ENCODE measurements around the gene SAMSN1.
"Not testable (repeated sequence)": the region's sequence is repeated elsewhere in the genome, so short reads cannot be mapped to it uniquely, and the experiment has no call there.

SAMSN1 gene

GRCh38 chr21:14527696-14528652 lies 18.1 kb downstream of the SAMSN1 start:
- no peak for DNase-seq

DNA sequence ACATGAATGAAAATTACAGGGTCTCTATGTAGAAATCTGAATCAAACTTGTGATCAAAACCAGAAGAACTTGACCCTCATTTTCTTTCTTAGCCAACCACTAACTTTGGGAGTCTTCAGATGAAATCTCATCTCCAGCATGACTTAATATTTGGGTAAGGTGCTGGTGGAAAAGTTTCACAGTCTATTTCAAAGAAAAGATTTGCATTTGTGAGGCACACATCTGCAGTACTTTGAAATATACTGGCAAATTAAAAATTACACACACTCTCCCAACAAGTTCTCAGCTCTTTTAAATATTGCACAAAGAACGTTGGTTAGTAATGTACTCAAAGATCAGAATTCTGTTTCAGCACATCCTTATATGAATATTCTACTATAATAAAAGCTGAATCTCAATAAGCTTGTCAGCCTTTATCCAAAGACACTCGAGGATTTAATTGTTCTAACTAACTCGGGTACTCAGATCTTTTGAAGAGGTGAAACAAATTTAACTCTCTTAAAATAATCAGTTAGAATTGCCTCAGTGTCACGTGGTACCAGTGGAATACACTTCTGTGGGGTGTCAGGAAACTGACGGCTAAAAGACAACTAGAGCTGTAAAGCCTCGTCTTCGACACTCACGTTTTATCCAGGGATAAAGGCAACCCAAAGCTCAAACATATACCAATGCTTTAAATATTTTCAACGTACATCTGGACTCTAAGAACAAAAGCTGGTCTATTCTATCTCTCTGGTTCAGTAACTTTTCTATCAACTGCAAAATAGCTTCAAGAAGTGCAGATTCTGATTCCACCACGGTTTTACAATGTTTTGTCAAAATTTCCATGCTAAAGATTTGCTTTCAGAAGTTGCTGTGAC lies 19.0 kb downstream of the SAMSN1 start:
- DNase-seq, result no peak

DNA sequence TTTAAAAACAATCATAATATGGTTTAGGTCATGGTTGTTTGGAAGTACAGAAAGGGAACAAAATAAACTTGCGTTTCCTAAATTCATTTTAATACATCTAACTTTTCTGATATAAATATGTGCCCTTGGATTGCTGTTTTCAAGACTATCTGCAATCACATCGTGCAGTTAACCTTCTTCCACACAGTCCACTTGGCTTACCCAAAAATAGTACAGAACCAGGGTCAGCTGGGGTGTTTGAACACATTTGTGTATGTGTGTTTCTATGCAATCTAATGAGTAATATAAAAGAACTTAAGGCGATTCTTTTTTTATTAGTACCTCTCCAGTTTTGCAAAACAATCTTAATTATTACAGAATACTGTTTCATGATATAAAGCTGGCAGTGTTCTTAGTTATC lies 19.9 kb downstream of the SAMSN1 start:
- DNase-seq, result no peak

GRCh38 chr21:14523234-14523633 lies 22.9 kb downstream of the SAMSN1 start:
- DNase-seq, result no peak

DNA sequence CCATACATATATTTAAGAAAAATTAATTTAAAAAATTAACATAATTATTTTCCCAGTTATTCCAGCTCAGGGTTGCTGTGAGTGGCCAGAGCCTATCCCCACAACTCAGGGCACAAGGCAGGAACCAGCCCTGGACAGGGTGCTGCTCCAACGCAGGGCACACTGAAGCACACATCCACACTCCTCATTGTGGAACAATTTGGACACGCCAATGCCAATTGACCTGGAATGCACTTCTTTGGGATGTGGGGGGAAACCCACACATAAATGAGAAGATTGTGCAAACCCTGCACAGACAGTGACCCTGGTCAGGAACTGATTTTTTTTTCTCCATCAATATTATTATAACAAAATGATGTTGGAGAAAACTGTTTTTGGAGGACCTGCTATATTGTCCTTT lies 23.4 kb downstream of the SAMSN1 start:
- DNase-seq, result no peak

- DNase-seq, result no peak
Observed at GRCh38 chr21:14520535-14520934, 25.6 kb downstream of the SAMSN1 start.

DNA sequence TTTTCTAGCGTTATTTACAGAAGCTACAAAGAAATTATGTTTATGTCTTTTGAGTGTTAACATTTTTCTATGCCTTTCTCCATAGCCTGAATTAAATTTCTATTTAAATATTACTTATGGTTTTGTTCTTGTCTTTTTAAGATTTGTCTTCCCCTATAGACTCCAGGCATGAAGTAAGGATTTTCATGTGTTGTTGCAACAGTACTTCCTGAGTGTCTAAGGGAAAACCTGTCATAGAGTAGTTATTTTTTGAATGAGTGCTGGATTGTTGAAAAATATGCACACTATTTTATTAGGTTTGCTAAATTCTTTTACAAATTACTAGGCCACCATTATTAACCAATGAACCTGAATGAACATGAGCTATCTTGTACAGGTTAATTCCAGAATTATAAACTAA lies 27.1 kb downstream of the SAMSN1 start:
- no peak for DNase-seq

DNA sequence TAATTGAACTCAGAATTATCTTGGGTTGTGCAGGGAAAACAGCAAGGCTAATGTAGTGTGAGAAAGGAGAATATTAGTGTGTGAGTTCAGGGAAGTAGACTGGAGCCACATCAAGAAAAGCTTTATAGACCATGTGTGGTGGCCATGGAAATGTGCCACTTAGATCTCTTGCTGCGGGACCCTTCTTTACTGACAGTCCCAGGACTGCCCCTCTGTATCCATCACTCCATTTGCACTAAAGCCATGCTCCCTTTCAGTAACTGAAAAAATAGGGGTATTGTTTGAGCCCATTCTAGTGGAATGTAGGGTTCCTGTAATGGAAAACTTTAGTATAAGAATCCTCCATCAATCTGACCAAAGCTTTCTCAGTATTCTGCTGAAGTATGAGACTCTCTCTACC lies 32.3 kb downstream of the SAMSN1 start:
- DNase-seq, result no peak

DNA sequence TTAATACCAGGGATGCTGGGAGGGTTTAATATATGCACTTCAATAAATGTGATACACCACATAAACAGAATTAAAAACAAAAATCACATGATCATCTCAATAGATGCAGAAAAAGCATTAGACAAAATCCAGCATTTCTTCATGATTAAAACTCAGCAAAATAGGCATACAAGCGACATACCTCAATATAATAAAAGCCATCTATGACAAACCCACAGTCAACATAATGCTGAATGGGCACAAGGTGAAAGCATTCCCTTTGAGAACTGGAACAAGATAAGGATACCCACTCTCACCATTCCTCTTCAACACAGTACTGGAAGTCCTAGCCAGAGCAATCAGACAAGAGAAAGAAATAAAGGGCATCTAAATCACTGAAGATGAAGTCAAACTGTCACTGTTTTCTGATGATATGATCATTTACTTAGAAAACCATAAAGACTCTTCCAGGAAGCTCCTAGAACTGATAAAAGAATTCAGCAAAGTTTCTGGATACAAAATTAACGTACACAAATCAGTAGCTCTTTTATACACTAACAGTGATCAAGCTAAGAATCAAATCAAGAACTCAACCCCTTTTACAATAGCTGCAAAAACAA lies 39.2 kb downstream of the SAMSN1 start:
- DNase-seq, result not testable (repeated sequence)

- DNase-seq, result no peak
Observed at GRCh38 chr21:14500873-14501272, 45.2 kb downstream of the SAMSN1 start.

DNA sequence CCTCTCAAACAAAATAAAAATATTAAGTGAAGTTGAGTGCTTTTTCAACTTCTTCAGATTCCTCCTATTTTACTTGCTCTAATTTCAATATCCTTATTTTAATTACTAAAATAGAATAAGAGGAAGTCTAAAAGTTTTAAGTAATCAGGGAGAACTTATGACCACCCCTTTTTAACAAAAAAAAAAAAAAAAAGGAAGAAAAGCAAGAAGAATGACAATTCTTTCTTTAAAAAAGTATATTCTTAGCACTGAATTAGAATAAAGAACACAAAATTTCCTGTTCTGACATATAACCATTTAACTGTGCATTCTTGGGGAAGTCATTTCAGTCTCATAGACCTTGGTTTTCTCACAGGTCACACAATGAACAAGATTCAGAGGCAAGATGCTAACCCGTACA lies 46.8 kb downstream of the SAMSN1 start:
- DNase-seq, result no peak

DNA sequence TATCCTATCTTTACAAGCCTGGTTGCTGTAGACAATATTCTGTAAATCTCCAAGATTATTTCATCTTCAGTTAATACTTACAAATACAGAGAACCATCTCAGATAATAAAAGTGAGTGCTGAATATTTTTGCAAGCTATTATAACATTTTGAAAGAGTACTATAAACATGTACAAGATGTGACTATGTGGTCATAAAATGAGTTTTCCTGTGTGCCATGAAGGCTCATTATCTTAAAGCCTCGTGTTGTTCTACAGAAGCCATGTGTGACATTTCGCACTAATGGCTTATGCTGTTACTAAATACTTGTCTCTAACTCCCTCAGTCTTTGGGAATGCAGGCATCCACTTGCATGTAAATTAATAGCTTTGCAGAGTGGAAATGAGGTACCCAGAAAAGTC lies 48.3 kb downstream of the SAMSN1 start:
- no peak for DNase-seq

DNA sequence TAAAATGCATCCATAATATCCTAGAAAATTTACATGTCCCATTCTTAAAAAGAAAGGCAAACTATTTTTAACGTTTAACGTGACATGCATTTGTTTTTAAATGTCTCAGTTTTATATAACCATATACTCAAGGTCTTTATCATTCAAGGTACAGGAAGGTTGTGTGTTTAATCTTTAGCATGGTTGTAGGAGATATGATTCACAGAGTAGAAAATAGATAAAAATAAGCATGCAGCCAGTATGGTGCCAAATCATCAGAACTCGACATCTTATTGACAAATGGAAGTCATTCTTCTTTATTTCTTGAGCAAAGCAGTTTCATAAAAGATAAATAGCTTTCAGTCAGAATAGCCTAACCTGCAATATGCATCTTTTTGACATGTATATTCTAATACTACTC lies 51.0 kb downstream of the SAMSN1 start:
- DNase-seq, result no peak

GRCh38 chr21:14494181-14494580 lies 51.9 kb downstream of the SAMSN1 start:
- DNase-seq, result not testable (repeated sequence)

- DNase-seq, result no peak
Observed at GRCh38 chr21:14493731-14494130, 52.4 kb downstream of the SAMSN1 start.

GRCh38 chr21:14492931-14493330 lies 53.2 kb downstream of the SAMSN1 start:
- no peak for DNase-seq

DNA sequence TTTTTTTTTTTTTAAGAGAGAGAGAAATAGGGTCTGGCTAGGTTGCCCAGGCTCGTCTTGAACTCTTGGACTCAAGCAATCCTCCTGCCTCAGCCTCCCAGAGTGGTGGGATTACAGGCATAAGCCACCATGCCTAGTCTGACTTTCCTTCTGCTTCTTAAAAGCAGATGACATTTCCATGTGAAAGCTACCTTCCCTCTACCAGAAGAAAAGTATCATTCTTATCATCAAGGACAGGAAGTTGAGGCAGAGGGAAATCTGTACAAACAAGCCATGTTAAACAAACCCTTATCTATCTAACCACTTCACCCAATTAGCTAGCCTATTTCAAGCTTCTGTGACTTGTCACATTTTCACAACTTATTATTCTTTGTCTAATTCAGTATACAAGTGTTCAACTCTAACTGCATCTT lies 54.8 kb downstream of the SAMSN1 start:
- no peak for DNase-seq

DNA sequence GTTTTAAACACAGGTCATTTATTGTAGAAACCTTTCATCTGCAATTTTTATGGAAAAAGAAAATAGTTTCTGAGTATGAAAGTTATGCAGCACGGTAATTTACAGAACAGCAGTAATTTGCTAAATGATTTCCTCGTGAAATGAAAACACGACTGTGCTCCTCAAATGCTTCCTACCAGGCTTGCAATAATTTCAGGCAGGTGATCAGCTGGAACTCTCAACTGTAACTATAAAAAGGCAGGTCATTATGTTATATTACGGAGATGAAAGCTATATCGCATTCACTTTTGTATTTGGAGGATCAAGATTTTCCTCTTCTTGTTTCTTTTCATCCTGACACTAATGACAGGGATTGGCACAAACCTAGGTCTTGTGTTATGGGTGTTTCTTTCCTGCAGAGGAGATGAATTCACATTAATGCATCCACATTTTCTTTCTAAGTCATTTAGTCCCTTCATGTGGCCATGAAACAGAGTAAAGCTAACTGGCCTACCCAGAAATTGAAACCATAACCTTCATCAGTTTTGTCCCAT lies 57.4 kb downstream of the SAMSN1 start:
- DNase-seq, result no peak

DNA sequence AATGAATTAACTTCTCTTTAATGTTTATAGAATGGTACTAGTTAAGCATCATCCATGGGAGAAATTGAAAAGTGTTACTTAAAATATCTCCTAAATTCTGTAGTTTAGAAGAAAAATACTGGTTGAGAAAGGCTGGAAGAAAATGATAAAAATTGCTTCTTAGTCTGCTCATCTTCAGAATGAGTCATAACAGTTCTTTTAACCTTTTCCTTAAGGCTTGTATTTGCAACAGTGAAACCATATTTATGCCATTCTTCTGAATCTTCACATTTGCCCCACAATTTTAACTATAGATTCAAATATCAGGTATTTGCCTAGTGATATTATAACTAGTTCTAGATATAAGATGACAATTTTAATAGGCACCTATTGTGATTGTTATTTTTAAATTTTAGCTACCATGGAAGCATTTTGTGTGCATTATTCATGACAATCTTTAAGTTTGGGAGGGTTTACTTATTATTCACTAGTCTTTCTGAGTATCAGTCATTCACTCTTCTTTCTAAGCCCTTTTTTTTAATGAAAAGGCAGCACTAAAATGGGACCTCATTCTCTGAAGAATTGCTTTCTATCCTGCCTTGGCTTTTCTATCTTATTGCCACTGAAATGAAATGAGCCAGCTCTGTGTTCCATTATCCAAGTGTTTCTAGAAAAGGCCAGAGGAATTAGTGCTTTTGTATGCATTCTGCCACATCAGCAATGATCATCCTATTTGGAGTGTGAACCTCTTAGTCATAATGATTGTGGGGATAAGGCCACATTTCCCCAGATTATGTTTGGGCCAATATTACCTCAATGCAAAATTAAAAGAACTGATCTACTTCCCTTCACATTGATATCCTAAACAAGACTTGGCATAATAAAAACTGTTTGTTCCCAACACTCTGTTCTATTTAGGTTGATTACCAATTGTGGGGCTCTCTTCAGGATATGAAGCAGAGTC lies 58.4 kb downstream of the SAMSN1 start:
- no peak for DNase-seq

DNA sequence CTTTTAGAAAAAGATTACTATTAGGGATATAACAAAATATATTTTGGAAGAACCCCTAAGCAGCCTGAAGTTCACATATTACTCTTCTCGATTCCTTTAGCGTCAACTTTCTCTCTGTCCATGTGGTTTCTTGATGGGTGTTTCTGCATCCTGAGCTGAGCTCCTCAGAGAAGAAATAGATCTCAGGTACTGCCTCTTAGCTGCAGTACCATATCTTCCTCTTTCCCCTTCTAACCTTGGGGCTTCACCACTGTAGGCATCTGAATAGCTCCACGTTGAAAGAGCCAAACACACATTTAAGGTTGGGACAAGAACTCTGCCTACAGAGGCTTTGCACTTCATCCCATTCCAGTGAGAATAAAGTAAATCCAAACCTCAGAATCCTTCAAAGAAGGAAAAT lies 59.2 kb downstream of the SAMSN1 start:
- no peak for DNase-seq

- no peak for DNase-seq
Observed at GRCh38 chr21:14484188-14485009, 61.7 kb downstream of the SAMSN1 start.
